HCT116 (cell line): ENCODE measurements around the gene MYCN. TPM values are rescaled to one million over a fixed set of nuclear protein-coding genes. Genes with fewer than 3 reads are reported as not detected.

ENCODE experiments used
- ATAC-seq: fragments of 200-7000 bp; cut with Tn5 transposase; 2 replicates; pipeline ENCODE4 v1.9.1; 2020; ENCODE audit warnings: mild to moderate bottlenecking, moderate library complexity
- BruUV-seq: library from RNA; stranded (reverse); fragments of 400-500 nt; replicated peaks from 2 replicates; lab custom pipeline; 2021; lab: Mats Ljungman, UMichigan
- CTCF ChIA-PET: fragments of 300-600 bp; sonication (Branson Sonifier 250); formaldehyde crosslinking; loops from one replicate; lab custom pipeline; 2021; ENCODE audit warnings: antibody characterized with exemption; lab: Charles Lee
- POLR2A ChIA-PET: fragments of 300-600, 350-600 bp; sonication (Branson Sonifier 250); formaldehyde crosslinking; loops from one replicate; lab custom pipeline; 2021; ENCODE audit warnings: antibody characterized with exemption; lab: Charles Lee
- RAD21 ChIA-PET, 2 experiments: fragments of 300-600 bp; sonication (Branson Sonifier 250); formaldehyde crosslinking; loops; one replicate each; lab custom pipeline; 2023; ENCODE audit warnings: low total read pairs in 2 of 2; ENCODE audit not compliant: uncharacterized antibody in 2 of 2, unreplicated experiment in 2 of 2, low non-redundant PET in 1 of 2; lab: Charles Lee
- DNase-seq: peaks from one replicate; pipeline ENCODE4 v3.0.0-alpha.2; 2010; ENCODE audit warnings: low read depth, low spot score
- H2AFZ ChIP-seq: fragments of 200-600 bp; shearing (Covaris generic), sonication (generic); 2 replicates; pipeline ENCODE4 v1.6.1; 2017; ENCODE audit warnings: low read depth, mixed run types, mixed read lengths, antibody characterized with exemption, low read length; ENCODE audit not compliant: poor library complexity, severe bottlenecking
- H3K27ac ChIP-seq: 2 replicates; pipeline ENCODE4 v1.5.1; 2012; ENCODE audit warnings: low read depth, low read length
- H3K27me3 ChIP-seq: fragments of 200-600 bp; sonication (generic); 2 replicates; pipeline ENCODE4 v1.6.1; 2016; ENCODE audit warnings: mixed run types, low read length, mixed read lengths; ENCODE audit not compliant: insufficient read depth
- H3K36me3 ChIP-seq, 2 experiments: fragments of 200-500 bp in 1 of 2; fragments of 200-600 bp in 1 of 2; sonication (Bioruptor generic) in 1 of 2; sonication (generic) in 1 of 2; 2 replicates each; pipeline versions ENCODE4 v1.5.1 to v1.6.1; 2014 to 2016; ENCODE audit warnings: low read length in 2 of 2, inconsistent platforms in 1 of 2, mixed read lengths in 1 of 2, mixed run types in 1 of 2; ENCODE audit not compliant: insufficient read depth in 2 of 2, control insufficient read depth in 1 of 2
- H3K4me1 ChIP-seq, 2 experiments: fragments of 200-600 bp in 1 of 2; sonication (generic) in 1 of 2; 2 replicates each; pipeline versions ENCODE4 v1.5.1 to v1.6.1; 2012 to 2017; ENCODE audit warnings: low read length in 2 of 2, inconsistent platforms in 1 of 2, mild to moderate bottlenecking in 1 of 2, mixed read lengths in 1 of 2, mixed run types in 1 of 2, moderate library complexity in 1 of 2; ENCODE audit not compliant: insufficient read depth in 2 of 2, control insufficient read depth in 1 of 2
- H3K4me2 ChIP-seq: fragments of 200-600 bp; sonication (generic); 2 replicates; pipeline ENCODE4 v1.6.1; 2017; ENCODE audit warnings: mixed run types, low read length, mixed read lengths
- H3K4me3 ChIP-seq, 2 experiments: fragments of 200-600 bp in 1 of 2; sonication (generic) in 1 of 2; replicated peaks in 1 of 2; 2 replicates each; pipeline ENCODE4 v1.5.1; 2011 to 2016; ENCODE audit warnings: low read length in 2 of 2, control low read depth in 1 of 2, low read depth in 1 of 2, mild to moderate bottlenecking in 1 of 2, mixed read lengths in 1 of 2, mixed run types in 1 of 2
- H3K79me2 ChIP-seq: fragments of 200-600 bp; sonication (generic); 2 replicates; pipeline ENCODE4 v1.6.1; 2017; ENCODE audit warnings: mild to moderate bottlenecking, mixed run types, low read length, moderate library complexity, mixed read lengths; ENCODE audit not compliant: insufficient read depth
- H3K9ac ChIP-seq: fragments of 200-600 bp; sonication (generic); 2 replicates; pipeline ENCODE4 v1.6.1; 2016; ENCODE audit warnings: low read length, mixed read lengths
- H3K9me2 ChIP-seq: fragments of 200-600 bp; sonication (generic), shearing (Covaris generic); 2 replicates; pipeline ENCODE4 v1.6.1; 2017; ENCODE audit warnings: mixed run types, mild to moderate bottlenecking, moderate library complexity; ENCODE audit not compliant: insufficient read depth
- H3K9me3 ChIP-seq, 2 experiments: fragments of 200-500 bp in 1 of 2; fragments of 200-600 bp in 1 of 2; sonication (Bioruptor generic) in 1 of 2; sonication (generic) in 1 of 2; 2 replicates each; pipeline ENCODE4 v1.6.1; 2014 to 2017; ENCODE audit warnings: low read length in 2 of 2, mixed read lengths in 2 of 2, inconsistent platforms in 1 of 2, low read depth in 1 of 2, mild to moderate bottlenecking in 1 of 2, mixed run types in 1 of 2, moderate library complexity in 1 of 2; ENCODE audit not compliant: control insufficient read depth in 1 of 2, insufficient read depth in 1 of 2
- H4K20me1 ChIP-seq: fragments of 200-600 bp; sonication (generic), shearing (Covaris generic); 2 replicates; pipeline ENCODE4 v1.6.1; 2017; ENCODE audit warnings: mixed run types, mild to moderate bottlenecking, moderate library complexity; ENCODE audit not compliant: insufficient read depth
- ATF3 ChIP-seq: IDR thresholded peaks from 2 replicates; pipeline ENCODE4 v1.6.1; 2012
- EGR1 ChIP-seq: IDR thresholded peaks from 2 replicates; pipeline ENCODE4 v1.6.1; 2012; ENCODE audit warnings: low read depth
- RAD21 ChIP-seq: IDR thresholded peaks from 2 replicates; pipeline ENCODE4 v1.6.1; 2012; ENCODE audit warnings: low read depth, mild to moderate bottlenecking
- ZBTB33 ChIP-seq: IDR thresholded peaks from 2 replicates; pipeline ENCODE4 v1.6.1; 2011; ENCODE audit warnings: mild to moderate bottlenecking, low read length, moderate library complexity; ENCODE audit not compliant: insufficient replicate concordance; ENCODE audit errors: extremely low read depth
- intact Hi-C: fragments of 100-400 bp; cut with micrococcal nuclease; formaldehyde crosslinking; loops from 2 replicates; pipeline ENCODE4 v1.10.0; 2022
- total RNA-seq: library from RNA; stranded (reverse); gene quantifications from one replicate; pipeline ENCODE4 v1.2.1, GENCODE V29; 2021; ENCODE audit not compliant: unreplicated experiment

The MYCN gene
- total RNA-seq, 1 experiment from 2014 or later = not detected

- no peak for TF ChIP-seq ZBTB33
- no peak for TF ChIP-seq ATF3
- TF ChIP-seq RAD21 = no peak
- TF ChIP-seq, all 23 proteins: peak for 0
These were observed 15.1 kb downstream of the MYCN start (continued) for GRCh38 chr2:15955232-15955988.

- RAD21 ChIA-PET = no interaction called here
- CTCF ChIA-PET = no interaction called here
- H3K27me3 ChIP-seq = peaks cover 16% of the 10 kb centered on the region; the same call in 1 of the 2 replicates
These were observed 15.9 kb downstream of the MYCN start for GRCh38 chr2:15956230-15956629.

More at GRCh38 chr2:15956230-15956629, 15.9 kb downstream of the MYCN start:
- no peak overlapping the region for H2AFZ ChIP-seq
- no peaks in the 10 kb centered on the region for H3K36me3 ChIP-seq
- H3K4me2 ChIP-seq = no peak overlapping the region
- no peak overlapping the region for H3K9ac ChIP-seq
- no peaks in the 10 kb centered on the region for H3K4me1 ChIP-seq
- H3K9me2 ChIP-seq = no peaks in the 10 kb centered on the region
- BruUV-seq = no TSS peak
- H3K4me3 ChIP-seq = no peak overlapping the region
- POLR2A ChIA-PET = no interaction called here
- no peak for TF ChIP-seq EGR1
- no peak for ATAC-seq
- no peak for DNase-seq
- H3K9me3 ChIP-seq = no peaks in the 10 kb centered on the region
- H3K27ac ChIP-seq = no peak overlapping the region
- H4K20me1 ChIP-seq = no peaks in the 10 kb centered on the region
- intact Hi-C loops = no loop called here
- no peaks in the 10 kb centered on the region for H3K79me2 ChIP-seq
